OCI-LY7 (cell line): ENCODE measurements around the gene RBM47. TPM values are rescaled to one million over a fixed set of nuclear protein-coding genes. Genes with fewer than 3 reads are reported as not detected.

Source experiments
- BruUV-seq: library from RNA; stranded (reverse); fragments of 400-500 nt; replicated peaks from 2 replicates; lab custom pipeline; 2021; lab: Mats Ljungman, UMichigan
- CTCF ChIA-PET: fragments of 300-600 bp; sonication (Branson Sonifier 250); formaldehyde crosslinking; loops from one replicate; lab custom pipeline; 2022; ENCODE audit warnings: antibody characterized with exemption; ENCODE audit not compliant: unreplicated experiment; lab: Charles Lee
- POLR2A ChIA-PET: fragments of 300-600 bp; sonication (Branson Sonifier 250); formaldehyde crosslinking; loops from one replicate; lab custom pipeline; 2022; ENCODE audit warnings: antibody characterized with exemption; lab: Charles Lee
- DNase-seq: peaks from one replicate; pipeline ENCODE4 v3.0.0-alpha.2; 2015; ENCODE audit warnings: low spot score
- H2AFZ ChIP-seq: fragments of 200-600 bp; sonication (generic), shearing (Covaris generic); 2 replicates; pipeline ENCODE4 v1.6.1; 2014; ENCODE audit warnings: mild to moderate bottlenecking, antibody characterized with exemption, low read length, moderate library complexity
- H3K27ac ChIP-seq: fragments of 200-600 bp; sonication (generic); 2 replicates; pipeline ENCODE4 v1.5.1; 2014; ENCODE audit warnings: mixed run types, low read depth, mild to moderate bottlenecking, moderate library complexity, low read length, inconsistent platforms; ENCODE audit not compliant: poor library complexity, severe bottlenecking
- H3K36me3 ChIP-seq: fragments of 200-600 bp; sonication (generic); 2 replicates; pipeline ENCODE4 v1.6.1; 2014; ENCODE audit warnings: mild to moderate bottlenecking, antibody characterized with exemption, low read length, moderate library complexity, mixed read lengths; ENCODE audit not compliant: insufficient read depth
- H3K4me1 ChIP-seq: fragments of 200-600 bp; sonication (generic); 2 replicates; pipeline ENCODE4 v1.5.1; 2014; ENCODE audit warnings: mild to moderate bottlenecking, low read length; ENCODE audit not compliant: insufficient read depth, poor library complexity, severe bottlenecking
- H3K4me2 ChIP-seq: fragments of 200-600 bp; sonication (generic); 2 replicates; pipeline ENCODE4 v1.6.1; 2014; ENCODE audit warnings: mild to moderate bottlenecking, low read length
- H3K4me3 ChIP-seq: fragments of 200-600 bp; sonication (generic); 2 replicates; pipeline ENCODE4 v1.5.1; 2014; ENCODE audit warnings: mild to moderate bottlenecking, low read depth, low read length; ENCODE audit not compliant: poor library complexity, severe bottlenecking
- H3K79me2 ChIP-seq: fragments of 200-600 bp; sonication (generic); 2 replicates; pipeline ENCODE4 v1.6.1; 2016; ENCODE audit warnings: low read depth, mild to moderate bottlenecking, low read length, moderate library complexity, mixed read lengths; ENCODE audit not compliant: insufficient read depth
- H3K9me2 ChIP-seq: fragments of 200-600 bp; sonication (generic); 2 replicates; pipeline ENCODE4 v1.6.1; 2016; ENCODE audit warnings: mild to moderate bottlenecking, low read length, mixed read lengths; ENCODE audit not compliant: insufficient read depth
- H3K9me3 ChIP-seq: fragments of 200-600 bp; sonication (generic); 2 replicates; pipeline ENCODE4 v1.6.1; 2014; ENCODE audit warnings: mild to moderate bottlenecking, mixed run types, low read length, mixed read lengths
- H4K20me1 ChIP-seq: fragments of 200-600 bp; sonication (generic); 2 replicates; pipeline ENCODE4 v1.6.1; 2014; ENCODE audit warnings: mild to moderate bottlenecking, antibody characterized with exemption, low read length, moderate library complexity, mixed read lengths; ENCODE audit not compliant: insufficient read depth
- CTCF ChIP-seq: fragments of 200-600 bp; sonication (generic); conservative IDR thresholded peaks from 2 replicates; pipeline ENCODE4 v1.5.1; 2014; ENCODE audit warnings: mild to moderate bottlenecking, antibody characterized with exemption, low read length, moderate library complexity, mixed read lengths
- EZH2phosphoT487 ChIP-seq: fragments of 200-600 bp; sonication (generic); IDR thresholded peaks from 2 replicates; pipeline ENCODE4 v1.6.1; 2018; ENCODE audit warnings: low read depth, borderline replicate concordance, mild to moderate bottlenecking, mixed run types, antibody characterized with exemption, low read length, moderate library complexity, mixed read lengths
- intact Hi-C: fragments of 100-400 bp; cut with micrococcal nuclease; formaldehyde crosslinking; loops from one replicate; pipeline ENCODE4 v1.10.0; 2022; ENCODE audit not compliant: unreplicated experiment
- total RNA-seq, 2 experiments: library from RNA; depleted of rRNA in 1 of 2; stranded (reverse); fragments of >200 nt in 1 of 2; shearing (Covaris generic) in 1 of 2; gene quantifications; 2 replicates each; pipeline ENCODE4 v1.2.3, GENCODE V29; 2014 to 2022

Gene RBM47
- total RNA-seq, 2 experiments from 2014 or later: 5.3 to 14.2 TPM

- no peak overlapping the region for H3K27ac ChIP-seq
- H3K4me3 ChIP-seq: no peak overlapping the region
- H2AFZ ChIP-seq: no peak overlapping the region
- H3K4me2 ChIP-seq: no peak overlapping the region
- no peaks in the 10 kb centered on the region for H3K9me3 ChIP-seq
- H3K4me1 ChIP-seq: no peaks in the 10 kb centered on the region
- no peaks in the 10 kb centered on the region for H3K79me2 ChIP-seq
- CTCF ChIA-PET: no interaction called here
- no peaks in the 10 kb centered on the region for H4K20me1 ChIP-seq
- DNase-seq: no peak
- intact Hi-C loops: no loop called here
- H3K36me3 ChIP-seq: no peaks in the 10 kb centered on the region
- BruUV-seq: no TSS peak
- POLR2A ChIA-PET: interaction anchor here (0.7 kb wide), 1 partner anchor 115 kb away, joined by 4 read pairs; no protein-coding TSS in a partner anchor
- no peaks in the 10 kb centered on the region for H3K9me2 ChIP-seq
- TF ChIP-seq CTCF (no peak), EZH2phosphoT487 (no peak)
Measured at GRCh38 chr4:40669504-40669903, 39.8 kb upstream of the RBM47 start.

- POLR2A ChIA-PET: interaction anchor here (0.6 kb wide), 2 partner anchors 269 to 404 kb away, joined by 3 read pairs; no protein-coding TSS in a partner anchor
- Histone ChIP-seq H3K4me3 (no peak overlapping the region), H3K4me2 (no peak overlapping the region), H4K20me1 (no peaks in the 10 kb centered on the region), H3K27ac (no peak overlapping the region), H3K79me2 (no peaks in the 10 kb centered on the region), H3K36me3 (no peaks in the 10 kb centered on the region), H2AFZ (no peak overlapping the region), H3K9me2 (no peaks in the 10 kb centered on the region), H3K4me1 (no peaks in the 10 kb centered on the region), H3K9me3 (no peaks in the 10 kb centered on the region)
- BruUV-seq: no TSS peak
- CTCF ChIA-PET: no interaction called here
- DNase-seq: no peak
- intact Hi-C loops: no loop called here
- TF ChIP-seq CTCF (no peak), EZH2phosphoT487 (no peak)
Measured at GRCh38 chr4:40665842-40666241, 36.2 kb upstream of the RBM47 start.

- H4K20me1 ChIP-seq: no peaks in the 10 kb centered on the region
- no peaks in the 10 kb centered on the region for H3K4me1 ChIP-seq
- no peak overlapping the region for H3K4me2 ChIP-seq
- H3K27ac ChIP-seq: no peak overlapping the region
- TF ChIP-seq EZH2phosphoT487: no peak
- no peak for TF ChIP-seq CTCF
- H3K9me2 ChIP-seq: no peaks in the 10 kb centered on the region
- no peaks in the 10 kb centered on the region for H3K79me2 ChIP-seq
- no peaks in the 10 kb centered on the region for H3K36me3 ChIP-seq
- ChIA-PET CTCF (no interaction called here), POLR2A (interaction anchor here (0.6 to 2.8 kb wide), 5 partner anchors 10 to 150 kb away, joined by 3 to 10 read pairs (median 3); no protein-coding TSS in a partner anchor)
- H3K4me3 ChIP-seq: no peak overlapping the region
- H3K9me3 ChIP-seq: no peaks in the 10 kb centered on the region
- no peak for DNase-seq
- intact Hi-C loops: no loop called here
- H2AFZ ChIP-seq: no peak overlapping the region
- BruUV-seq: no TSS peak
Measured at GRCh38 chr4:40662962-40663604, 33.4 kb upstream of the RBM47 start.
